NCI-H2196 (cell line): ENCODE measurements around the gene MCF2L2.

Experiments
- DNase-seq: peaks from one replicate; lab custom pipeline; 2025; ENCODE audit not compliant: unreplicated experiment; lab: John Stamatoyannopoulos, UW

MCF2L2 gene

GRCh38 chr3:183330881-183331280 is 97.5 kb downstream of the MCF2L2 start:
- no peak for DNase-seq

- no peak for DNase-seq
Measured at GRCh38 chr3:183329543-183329942, 98.9 kb downstream of the MCF2L2 start.

GRCh38 chr3:183328823-183329222 is 99.6 kb downstream of the MCF2L2 start:
- DNase-seq = no peak

GRCh38 chr3:183328164-183328563 is 100.3 kb downstream of the MCF2L2 start:
- no peak for DNase-seq

GRCh38 chr3:183327343-183327742 is 101.1 kb downstream of the MCF2L2 start:
- no peak for DNase-seq

- no peak for DNase-seq
Measured at GRCh38 chr3:183324083-183324482, 104.3 kb downstream of the MCF2L2 start.

GRCh38 chr3:183319371-183319770 is 109.0 kb downstream of the MCF2L2 start:
- DNase-seq = no peak

GRCh38 chr3:183318877-183319276 is 109.5 kb downstream of the MCF2L2 start:
- no peak for DNase-seq

- no peak for DNase-seq
Measured at GRCh38 chr3:183317886-183318865, 110.2 kb downstream of the MCF2L2 start.

- no peak for DNase-seq
Measured at GRCh38 chr3:183317271-183317670, 111.1 kb downstream of the MCF2L2 start.

GRCh38 chr3:183315739-183316138 is 112.7 kb downstream of the MCF2L2 start:
- no peak for DNase-seq

GRCh38 chr3:183313764-183314163 is 114.7 kb downstream of the MCF2L2 start:
- no peak for DNase-seq

GRCh38 chr3:183313351-183313750 is 115.1 kb downstream of the MCF2L2 start:
- DNase-seq = no peak

GRCh38 chr3:183312433-183312832 is 116.0 kb downstream of the MCF2L2 start:
- no peak for DNase-seq

GRCh38 chr3:183310936-183311335 is 117.5 kb downstream of the MCF2L2 start:
- DNase-seq = no peak

- DNase-seq = no peak
Measured at GRCh38 chr3:183309276-183309675, 119.1 kb downstream of the MCF2L2 start.

- DNase-seq = no peak
Measured at GRCh38 chr3:183308751-183309150, 119.7 kb downstream of the MCF2L2 start.

- no peak for DNase-seq
Measured at GRCh38 chr3:183307749-183308148, 120.7 kb downstream of the MCF2L2 start.

- DNase-seq = peak; percentile 91
Measured at GRCh38 chr3:183306798-183307671, 121.4 kb downstream of the MCF2L2 start.

- DNase-seq = no peak
Measured at GRCh38 chr3:183303690-183304089, 124.7 kb downstream of the MCF2L2 start.

GRCh38 chr3:183301937-183302580 is 126.4 kb downstream of the MCF2L2 start:
- no peak for DNase-seq
